Fibroblast of lung (primary cell): Measurements from ENCODE around the gene ADAMTS3. TPM values are rescaled to one million over a fixed set of nuclear protein-coding genes. Genes with fewer than 3 reads are reported as not detected.
A peak's percentile ranks its signal among the peaks of the same experiment; 100 is the strongest.

Experiments
- DNase-seq, 2 donors: peaks; one replicate each; pipeline versions ENCODE4 v3.0.0 to v3.0.0-alpha.2; 2010; ENCODE audit warnings: low read depth in 2 of 2
- H2AFZ ChIP-seq: 2 replicates; pipeline ENCODE4 v1.5.1; 2012; ENCODE audit warnings: low read length, control low read depth, inconsistent platforms
- H3K27ac ChIP-seq: 2 replicates; pipeline ENCODE4 v1.5.1; 2011; ENCODE audit warnings: low read length, control low read depth; ENCODE audit not compliant: insufficient read depth
- H3K27me3 ChIP-seq: 2 replicates; pipeline ENCODE4 v1.5.1; 2011; ENCODE audit warnings: mild to moderate bottlenecking, low read length; ENCODE audit not compliant: control insufficient read depth, insufficient read depth
- H3K36me3 ChIP-seq: 2 replicates; pipeline ENCODE4 v1.5.1; 2011; ENCODE audit warnings: low read length; ENCODE audit not compliant: control insufficient read depth, insufficient read depth
- H3K4me1 ChIP-seq: 2 replicates; pipeline ENCODE4 v1.5.1; 2011; ENCODE audit warnings: low read length; ENCODE audit not compliant: control insufficient read depth, insufficient read depth; ENCODE audit errors: extremely low read depth
- H3K4me2 ChIP-seq: 2 replicates; pipeline ENCODE4 v1.5.1; 2011; ENCODE audit warnings: low read length, control low read depth; ENCODE audit not compliant: insufficient read depth; ENCODE audit errors: extremely low read depth
- H3K4me3 ChIP-seq, 4 experiments: fragments of 200-600 bp in 1 of 4; sonication (generic) in 1 of 4; replicated peaks in 1 of 4; 2 replicates each; pipeline ENCODE4 v1.5.1; 2011 to 2016; ENCODE audit warnings: low read length in 4 of 4, low read depth in 3 of 4, mild to moderate bottlenecking in 3 of 4, control low read depth in 2 of 4, inconsistent platforms in 1 of 4, mixed read lengths in 1 of 4; ENCODE audit not compliant: insufficient read depth in 1 of 4; ENCODE audit errors: control extremely low read depth in 1 of 4
- H3K79me2 ChIP-seq: 2 replicates; pipeline ENCODE4 v1.5.1; 2012; ENCODE audit warnings: mild to moderate bottlenecking, low read length, inconsistent platforms; ENCODE audit not compliant: control insufficient read depth, insufficient read depth
- H3K9ac ChIP-seq: 2 replicates; pipeline ENCODE4 v1.5.1; 2011; ENCODE audit warnings: mild to moderate bottlenecking, low read length, control low read depth; ENCODE audit not compliant: insufficient read depth
- H3K9me3 ChIP-seq: 2 replicates; pipeline ENCODE4 v1.5.1; 2012; ENCODE audit warnings: low read depth, low read length; ENCODE audit not compliant: control insufficient read depth, insufficient read depth
- H4K20me1 ChIP-seq: 2 replicates; pipeline ENCODE4 v1.5.1; 2011; ENCODE audit warnings: low read length; ENCODE audit not compliant: control insufficient read depth, insufficient read depth; ENCODE audit errors: extremely low read depth
- EZH2 ChIP-seq: IDR thresholded peaks from 2 replicates; pipeline ENCODE4 v1.5.1; 2012; ENCODE audit warnings: low read length, control low read depth, mild to moderate bottlenecking; ENCODE audit errors: missing control alignments
- polyA plus RNA-seq, 2 donors: library from polyadenylated mRNA; depleted of rRNA in 1 of 2; stranded (reverse) in 1 of 2; unstranded in 1 of 2; fragments of >200 nt; gene quantifications; 2 replicates each; pipeline ENCODE4 v1.2.1, GENCODE V29; 2011 to 2012; ENCODE audit warnings: missing spikeins in 1 of 2
- total RNA-seq: library from RNA; depleted of rRNA; stranded (reverse); fragments of >200 nt; gene quantifications from 2 replicates; pipeline ENCODE4 v1.2.1, GENCODE V29; 2014
- TF ChIP-seq, protein P1 (sequence below), 2 donors: IDR thresholded peaks in 1 of 2; conservative IDR thresholded peaks in 1 of 2; 1 replicate in 1 of 2; 2 replicates in 1 of 2; pipeline ENCODE4 v1.5.1; 2011 to 2012; ENCODE audit warnings: low read length in 2 of 2, control low read depth in 1 of 2, inconsistent platforms in 1 of 2, low read depth in 1 of 2, mild to moderate bottlenecking in 1 of 2

Gene ADAMTS3
- total and polyA plus RNA-seq, 2 donors (not counting 1 experiment from before 2014, with no cell fraction given) = 0.86 to 2.1 TPM

GRCh38 chr4:72471816-72472215 is 97.2 kb downstream of the ADAMTS3 start:
- TF ChIP-seq EZH2 = no peak
- TF ChIP-seq, protein P1, sequence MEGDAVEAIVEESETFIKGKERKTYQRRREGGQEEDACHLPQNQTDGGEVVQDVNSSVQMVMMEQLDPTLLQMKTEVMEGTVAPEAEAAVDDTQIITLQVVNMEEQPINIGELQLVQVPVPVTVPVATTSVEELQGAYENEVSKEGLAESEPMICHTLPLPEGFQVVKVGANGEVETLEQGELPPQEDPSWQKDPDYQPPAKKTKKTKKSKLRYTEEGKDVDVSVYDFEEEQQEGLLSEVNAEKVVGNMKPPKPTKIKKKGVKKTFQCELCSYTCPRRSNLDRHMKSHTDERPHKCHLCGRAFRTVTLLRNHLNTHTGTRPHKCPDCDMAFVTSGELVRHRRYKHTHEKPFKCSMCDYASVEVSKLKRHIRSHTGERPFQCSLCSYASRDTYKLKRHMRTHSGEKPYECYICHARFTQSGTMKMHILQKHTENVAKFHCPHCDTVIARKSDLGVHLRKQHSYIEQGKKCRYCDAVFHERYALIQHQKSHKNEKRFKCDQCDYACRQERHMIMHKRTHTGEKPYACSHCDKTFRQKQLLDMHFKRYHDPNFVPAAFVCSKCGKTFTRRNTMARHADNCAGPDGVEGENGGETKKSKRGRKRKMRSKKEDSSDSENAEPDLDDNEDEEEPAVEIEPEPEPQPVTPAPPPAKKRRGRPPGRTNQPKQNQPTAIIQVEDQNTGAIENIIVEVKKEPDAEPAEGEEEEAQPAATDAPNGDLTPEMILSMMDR (conservative IDR thresholded peaks at IDR 0.05 in 1 of 2, IDR thresholded peaks at IDR 0.05 in 1 of 2; ENCODE audit: low read depth in 1 of 2, low read length in 2 of 2) = no peak
- Histone ChIP-seq H3K4me1 (no peaks in the 10 kb centered on the region), H4K20me1 (no peaks in the 10 kb centered on the region), H3K4me2 (no peak overlapping the region), H3K9me3 (no peaks in the 10 kb centered on the region), H3K79me2 (no peaks in the 10 kb centered on the region), H3K27ac (no peak overlapping the region), H3K27me3 (no peaks in the 10 kb centered on the region), H3K9ac (no peak overlapping the region), H2AFZ (no peak overlapping the region), H3K36me3 (no peaks in the 10 kb centered on the region), H3K4me3 (no peak overlapping the region)
- peak in 1 of 2 donors; percentile 26 for DNase-seq

DNA sequence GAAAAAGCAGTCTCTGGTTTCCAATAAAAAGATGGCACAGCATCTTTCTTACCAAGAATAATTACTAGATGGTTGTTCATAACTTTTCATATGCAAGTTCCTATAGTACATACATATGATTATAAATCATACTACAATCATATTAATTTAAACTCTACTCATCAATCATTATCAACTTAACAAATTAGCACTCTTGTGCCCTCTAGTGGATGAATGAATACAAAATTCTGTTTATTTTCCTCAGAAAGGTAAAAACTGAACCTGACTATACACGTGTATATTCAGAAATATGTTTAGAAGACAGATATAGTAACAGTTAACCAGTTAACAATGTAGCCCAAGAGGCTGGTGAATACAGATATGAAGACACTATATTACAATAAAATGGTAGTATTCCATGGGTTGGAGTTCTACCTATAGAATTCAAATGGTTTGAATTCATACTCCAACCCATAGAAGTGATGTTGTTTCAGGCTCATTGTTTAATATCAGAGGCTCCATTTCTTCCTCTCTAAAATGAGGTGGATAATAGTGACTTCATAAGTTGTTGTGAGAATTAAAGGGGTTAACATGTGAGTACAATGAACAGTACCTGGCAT is 100.0 kb downstream of the ADAMTS3 start:
- no peak for TF ChIP-seq EZH2
- TF ChIP-seq, protein P1 (conservative IDR thresholded peaks at IDR 0.05 in 1 of 2, IDR thresholded peaks at IDR 0.05 in 1 of 2; ENCODE audit: low read depth in 1 of 2, low read length in 2 of 2) = peak in 1 of 2 donors; percentile 44
- Histone ChIP-seq H3K27ac (no peak overlapping the region), H3K27me3 (no peaks in the 10 kb centered on the region), H4K20me1 (no peaks in the 10 kb centered on the region), H3K9me3 (no peaks in the 10 kb centered on the region), H3K79me2 (no peaks in the 10 kb centered on the region), H3K4me2 (no peak overlapping the region), H3K9ac (no peak overlapping the region), H2AFZ (no peak overlapping the region), H3K4me3 (no peak overlapping the region), H3K36me3 (no peaks in the 10 kb centered on the region), H3K4me1 (no peaks in the 10 kb centered on the region)
- peak in 1 of 2 donors; percentile 59 for DNase-seq

DNA sequence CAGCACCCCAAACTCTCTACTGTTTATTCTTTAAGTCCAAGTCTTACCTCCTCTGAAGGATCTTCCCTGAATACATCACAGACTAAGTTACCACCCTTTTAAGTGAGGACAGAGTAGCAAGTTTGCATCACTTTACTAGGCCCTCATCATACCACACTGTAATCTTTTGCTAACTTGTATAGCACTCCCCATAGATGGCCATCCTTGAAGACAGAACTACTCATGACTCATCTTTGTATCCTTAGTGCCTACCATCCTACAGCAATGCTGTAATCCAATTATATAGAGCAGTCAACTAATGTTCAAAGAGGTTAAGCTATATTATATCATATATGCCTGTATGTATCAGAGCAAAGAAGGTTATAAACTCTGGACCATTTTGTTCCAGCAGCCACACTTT is 101.4 kb downstream of the ADAMTS3 start:
- no peak overlapping the region for H3K27ac ChIP-seq
- no peak overlapping the region for H2AFZ ChIP-seq
- no peaks in the 10 kb centered on the region for H3K9me3 ChIP-seq
- H3K36me3 ChIP-seq = no peaks in the 10 kb centered on the region
- DNase-seq = no peak
- no peak overlapping the region for H3K9ac ChIP-seq
- no peaks in the 10 kb centered on the region for H3K79me2 ChIP-seq
- no peak overlapping the region for H3K4me2 ChIP-seq
- H4K20me1 ChIP-seq = no peaks in the 10 kb centered on the region
- TF ChIP-seq, protein P1 (conservative IDR thresholded peaks at IDR 0.05 in 1 of 2, IDR thresholded peaks at IDR 0.05 in 1 of 2; ENCODE audit: low read depth in 1 of 2, low read length in 2 of 2) = no peak
- TF ChIP-seq EZH2 = no peak
- no peak overlapping the region for H3K4me3 ChIP-seq
- no peaks in the 10 kb centered on the region for H3K4me1 ChIP-seq
- H3K27me3 ChIP-seq = no peaks in the 10 kb centered on the region
